GM12801 (cell line): Measurements from ENCODE around the gene UBXN7.

Source experiments
- CTCF ChIP-seq: IDR thresholded peaks from one replicate; pipeline ENCODE4 v1.5.1; 2011; ENCODE audit warnings: control low read depth; ENCODE audit not compliant: insufficient read length; ENCODE audit errors: extremely low read depth

Gene UBXN7

GRCh38 chr3:196400331-196400730, 31.9 kb downstream of the UBXN7 start:
- TF ChIP-seq CTCF, result no peak

GRCh38 chr3:196399485-196399945, 32.7 kb downstream of the UBXN7 start:
- no peak for TF ChIP-seq CTCF

- TF ChIP-seq CTCF, result no peak
Observed at GRCh38 chr3:196398782-196399181, 33.4 kb downstream of the UBXN7 start.

GRCh38 chr3:196397941-196398340, 34.3 kb downstream of the UBXN7 start:
- TF ChIP-seq CTCF, result no peak

GRCh38 chr3:196390116-196390515, 42.1 kb downstream of the UBXN7 start:
- no peak for TF ChIP-seq CTCF

- no peak for TF ChIP-seq CTCF
Observed at GRCh38 chr3:196388956-196389355, 43.3 kb downstream of the UBXN7 start.

- TF ChIP-seq CTCF, result no peak
Observed at GRCh38 chr3:196378146-196378841, 53.9 kb downstream of the UBXN7 start.

- no peak for TF ChIP-seq CTCF
Observed at GRCh38 chr3:196377321-196377720, 54.9 kb downstream of the UBXN7 start.
